Muscle of leg (tissue), 11 donors: ENCODE data around the gene ZFYVE16. TPM values are rescaled to one million over a fixed set of nuclear protein-coding genes. Genes with fewer than 3 reads are reported as not detected.

ENCODE experiments used
- DNase-seq: peaks from one replicate; pipeline ENCODE4 v3.0.0; 2013
- H3K27ac ChIP-seq: one replicate; pipeline ENCODE4 v1.5.1; 2013; ENCODE audit warnings: mild to moderate bottlenecking, low read length, control low read depth
- H3K27me3 ChIP-seq: one replicate; pipeline ENCODE4 v1.6.1; 2013; ENCODE audit warnings: low read length; ENCODE audit not compliant: control insufficient read depth, insufficient read depth
- H3K36me3 ChIP-seq: one replicate; pipeline ENCODE4 v1.6.1; 2013; ENCODE audit warnings: low read length; ENCODE audit not compliant: control insufficient read depth, insufficient read depth
- H3K4me1 ChIP-seq: one replicate; pipeline ENCODE4 v1.6.1; 2013; ENCODE audit warnings: low read length; ENCODE audit not compliant: control insufficient read depth, insufficient read depth
- H3K4me3 ChIP-seq: one replicate; pipeline ENCODE4 v1.5.1; 2013; ENCODE audit warnings: low read length, control low read depth
- H3K9me3 ChIP-seq: replicated peaks from 2 replicates; pipeline ENCODE4 v1.6.1; 2013; ENCODE audit warnings: low read depth, low read length; ENCODE audit not compliant: control insufficient read depth
- WGBS: methylation state at CpG from one replicate; pipeline ENCODE4 v1.1.5; 2013; ENCODE audit warnings: missing lambda C conversion rate; ENCODE audit not compliant: insufficient coverage; 5-methylcytosine and 5-hydroxymethylcytosine counted together
- polyA plus RNA-seq, 8 donors: library from polyadenylated mRNA; unstranded; fragments of 120-200 nt; gene quantifications; one replicate each; pipeline versions ENCODE4 v1.2.1 to v1.2.3, GENCODE V29; 2013; ENCODE audit warnings: inconsistent platforms in 1 of 8, low replicate concordance in 1 of 8; ENCODE audit not compliant: insufficient read length in 8 of 8, insufficient read depth in 1 of 8
- total RNA-seq: library from RNA; stranded (reverse); fragments of 120-200 nt; gene quantifications from one replicate; pipeline ENCODE4 v1.2.4, GENCODE V29; 2013

ZFYVE16 gene
- total and polyA plus RNA-seq, 9 donors = 31.2 to 67.8 (median 50.8) TPM

GRCh38 chr5:80504833-80505232, 97.0 kb downstream of the ZFYVE16 start:
- Histone ChIP-seq H3K27me3 (no peaks in the 10 kb centered on the region), H3K27ac (no peak overlapping the region), H3K4me1 (no peaks in the 10 kb centered on the region), H3K4me3 (no peak overlapping the region), H3K9me3 (no peaks in the 10 kb centered on the region), H3K36me3 (no peaks in the 10 kb centered on the region)
- no peak for DNase-seq
- WGBS = no CpG with 5 or more reads among the region's 1 CpG

DNA sequence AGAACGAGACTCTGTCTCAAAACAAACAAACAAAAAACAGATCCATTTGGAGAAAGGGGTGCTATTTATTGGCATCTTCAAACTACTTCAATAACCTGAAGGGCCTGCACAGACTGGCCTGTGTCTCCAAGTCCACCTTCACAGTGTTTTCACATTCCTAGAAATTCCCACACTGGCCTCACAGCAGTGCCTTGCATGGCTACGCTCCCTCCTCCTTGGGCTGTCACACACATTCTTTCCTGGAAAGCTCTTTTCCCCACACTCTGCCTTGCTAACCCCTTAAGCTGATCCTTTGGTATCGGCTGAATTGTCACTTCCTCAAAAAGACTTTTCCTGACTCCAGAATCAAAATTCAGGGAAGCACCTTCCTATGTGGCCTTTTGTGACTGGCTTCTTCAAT, 99.8 kb downstream of the ZFYVE16 start:
- no peak overlapping the region for H3K4me3 ChIP-seq

DNA sequence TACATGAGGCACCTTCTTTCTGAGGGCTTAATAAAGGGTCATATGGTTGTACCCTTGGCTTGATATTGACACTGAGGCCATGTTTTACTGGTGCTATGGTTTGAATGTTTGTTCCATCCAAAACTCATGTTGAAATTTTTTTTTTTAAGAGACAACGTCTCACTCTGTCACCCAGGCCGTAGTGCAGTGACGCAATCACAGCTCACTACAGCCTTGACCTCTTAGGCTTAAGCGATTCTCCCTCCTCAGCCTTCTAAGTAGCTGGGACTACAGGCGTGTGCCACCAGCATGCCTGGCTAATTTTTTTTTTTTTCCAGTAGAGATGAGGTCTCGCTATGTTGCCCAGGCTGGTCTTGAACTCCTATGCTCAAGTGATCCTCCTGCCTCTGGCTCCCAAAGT, 101.0 kb downstream of the ZFYVE16 start:
- Histone ChIP-seq H3K27ac (no peak overlapping the region), H3K9me3 (no peaks in the 10 kb centered on the region), H3K4me3 (no peak overlapping the region), H3K36me3 (no peaks in the 10 kb centered on the region), H3K27me3 (no peaks in the 10 kb centered on the region), H3K4me1 (no peaks in the 10 kb centered on the region)
- 100% methylated on average over 4 of the region's 6 CpGs for WGBS
- DNase-seq = no peak

More for the DNA sequence above, 99.8 kb downstream of the ZFYVE16 start:
- DNase-seq = no peak
- Histone ChIP-seq H3K27me3 (no peaks in the 10 kb centered on the region), H3K36me3 (no peaks in the 10 kb centered on the region), H3K9me3 (no peaks in the 10 kb centered on the region), H3K27ac (no peak overlapping the region), H3K4me1 (no peaks in the 10 kb centered on the region)
- WGBS = 73% methylated on average over 1 of the region's 3 CpGs

GRCh38 chr5:80509362-80509761, 101.5 kb downstream of the ZFYVE16 start:
- Histone ChIP-seq H3K4me1 (no peaks in the 10 kb centered on the region), H3K4me3 (no peak overlapping the region), H3K36me3 (no peaks in the 10 kb centered on the region), H3K9me3 (no peaks in the 10 kb centered on the region), H3K27ac (no peak overlapping the region), H3K27me3 (no peaks in the 10 kb centered on the region)
- WGBS = no CpG with 5 or more reads among the region's 4 CpGs
- peak; percentile 60 for DNase-seq

DNA sequence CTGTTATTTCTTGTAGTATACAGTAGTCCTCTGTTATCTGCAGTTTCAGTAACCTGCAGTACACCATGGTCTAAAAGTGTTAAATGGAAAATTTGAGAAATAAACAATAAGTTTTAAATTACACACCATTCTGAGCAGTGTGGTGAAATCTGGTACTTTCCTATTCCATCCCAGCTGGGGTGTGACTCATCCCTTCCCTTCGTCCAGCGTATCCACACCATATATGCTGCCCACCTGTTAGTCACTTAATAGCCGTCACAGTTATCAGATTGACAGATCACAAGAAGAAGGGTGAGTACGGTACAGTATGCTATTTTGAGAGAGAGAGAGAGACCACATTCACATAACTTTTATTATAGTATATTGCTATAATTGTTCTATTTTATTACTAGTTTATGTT, 109.0 kb downstream of the ZFYVE16 start:
- Histone ChIP-seq H3K4me1 (no peaks in the 10 kb centered on the region), H3K36me3 (no peaks in the 10 kb centered on the region), H3K27me3 (no peaks in the 10 kb centered on the region), H3K9me3 (no peaks in the 10 kb centered on the region), H3K4me3 (no peak overlapping the region), H3K27ac (peak overlapping the region; percentile 7)
- peak; percentile 62 for DNase-seq
- no CpG with 5 or more reads among the region's 4 CpGs for WGBS

Other genes starting within 250 kb of the ZFYVE16 start
- gene SERINC5, start 152.0 kb upstream of the ZFYVE16 start, total RNA-seq = 17.2 TPM
- 10 to 100 TPM; 13.1 to 23.5 (median 16.4) TPM for gene SERINC5, start 152.0 kb upstream of the ZFYVE16 start, polyA plus RNA-seq
- not detected for gene SPZ1, start 88.1 kb upstream of the ZFYVE16 start, total RNA-seq
- not detected for gene SPZ1, start 88.1 kb upstream of the ZFYVE16 start, polyA plus RNA-seq
- gene FAM151B, start 80.0 kb downstream of the ZFYVE16 start, total RNA-seq = 5.7 TPM
- 1 to 10 TPM; 1.9 to 5.5 (median 3.9) TPM for gene FAM151B, start 80.0 kb downstream of the ZFYVE16 start, polyA plus RNA-seq
- 0.13 TPM for gene ANKRD34B, start 162.2 kb downstream of the ZFYVE16 start, total RNA-seq
- under 1 TPM in 7 of 8 donors, not detected in 1; 0.16 to 0.68 (median 0.27) TPM for gene ANKRD34B, start 162.2 kb downstream of the ZFYVE16 start, polyA plus RNA-seq
- gene MSH3, start 246.6 kb downstream of the ZFYVE16 start, total RNA-seq = 13.3 TPM
- 10 to 100 TPM in 3 of 8 donors, 1 to 10 TPM in 5; 7.2 to 11.3 (median 9.3) TPM for gene MSH3, start 246.6 kb downstream of the ZFYVE16 start, polyA plus RNA-seq
- 28.0 TPM for gene DHFR, start 246.9 kb downstream of the ZFYVE16 start, total RNA-seq
- gene DHFR, start 246.9 kb downstream of the ZFYVE16 start, polyA plus RNA-seq = 10 to 100 TPM; 28.1 to 52.0 (median 37.7) TPM